BJ (cell line): ENCODE measurements around the gene RRP9. TPM values are rescaled to one million over a fixed set of nuclear protein-coding genes. Genes with fewer than 3 reads are reported as not detected.

Source experiments
- CTCF ChIA-PET: fragments of 350-600 bp; formaldehyde crosslinking; extraction: SDS; loops from one replicate; lab custom pipeline; 2021; ENCODE audit warnings: antibody characterized with exemption, inconsistent platforms; lab: Yijun Ruan, JAX
- POLR2A ChIA-PET: fragments of 300-600 bp; sonication (Branson Sonifier 250); formaldehyde crosslinking; extraction: SDS; loops from one replicate; lab custom pipeline; 2021; ENCODE audit warnings: antibody characterized with exemption; lab: Charles Lee
- DNase-seq: peaks from one replicate; pipeline ENCODE4 v3.0.0-alpha.2; 2011; ENCODE audit warnings: low read depth
- H3K27me3 ChIP-seq: 2 replicates; pipeline ENCODE4 v1.6.0; 2011; ENCODE audit warnings: low read length; ENCODE audit not compliant: control insufficient read depth, insufficient read depth
- H3K36me3 ChIP-seq: 2 replicates; pipeline ENCODE4 v1.5.1; 2011; ENCODE audit warnings: low read length; ENCODE audit not compliant: control insufficient read depth, insufficient read depth
- H3K4me3 ChIP-seq: 2 replicates; pipeline ENCODE4 v1.5.1; 2011; ENCODE audit warnings: low read depth, mild to moderate bottlenecking, control low read depth, low read length
- polyA plus RNA-seq: library from polyadenylated mRNA; depleted of rRNA; stranded (reverse); fragments of >200 nt; gene quantifications from 2 replicates; pipeline ENCODE4 v1.2.3, GENCODE V29; 2011
- TF ChIP-seq, protein P1 (sequence below): IDR thresholded peaks from 2 replicates; pipeline ENCODE4 v1.5.1; 2011; ENCODE audit warnings: low read depth, mild to moderate bottlenecking, control low read depth, inconsistent platforms, low read length, moderate library complexity; ENCODE audit not compliant: insufficient read depth

The RRP9 gene
- polyA plus RNA-seq, 1 experiment: 23.4 TPM

DNA sequence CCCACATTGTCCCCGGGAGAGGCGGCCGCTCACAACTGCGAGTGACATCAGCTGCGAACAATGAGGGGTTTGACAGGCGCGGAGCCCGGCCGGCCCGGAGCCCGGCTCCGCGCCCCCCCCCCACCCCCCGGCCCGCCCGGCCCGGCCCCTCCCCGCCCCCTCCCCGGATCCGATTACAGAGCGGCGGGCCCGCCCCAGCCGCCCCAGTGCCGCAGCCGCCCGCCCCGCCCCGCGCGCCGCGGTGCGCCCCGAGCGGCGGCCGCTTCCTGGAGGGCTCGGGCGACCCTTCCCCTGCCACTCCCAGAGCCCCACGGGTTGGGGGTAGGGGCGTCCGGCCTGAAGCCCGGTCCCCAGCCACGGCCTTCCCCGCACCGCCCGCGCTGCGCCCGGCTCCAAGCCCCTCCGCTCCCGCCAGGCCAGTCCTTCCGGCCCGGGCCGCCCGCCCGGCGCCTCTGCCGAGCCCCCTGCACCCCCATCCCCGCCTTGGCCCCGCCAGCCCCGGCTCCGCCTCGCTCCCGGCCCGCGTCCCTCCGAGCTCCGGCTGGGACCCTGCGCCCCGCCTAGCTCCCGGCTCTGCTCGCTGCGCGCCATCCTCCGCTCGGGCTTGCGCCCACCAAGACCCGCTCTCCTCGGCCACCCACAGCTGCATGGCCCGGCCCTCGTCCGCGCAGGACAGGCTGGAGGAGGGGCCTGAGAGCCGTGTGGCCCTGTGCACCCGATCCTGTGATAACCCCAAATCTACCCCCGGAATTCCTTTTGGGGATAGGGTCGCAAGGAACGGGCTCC lies 25.9 kb upstream of the RRP9 start, which contains the start of gene PCBP4:
PCBP4 (minus strand) TSS at position 71 of the 786 bp plus-strand sequence. CDS start 6,214 bp downstream, outside the sequence.
- no peaks in the 10 kb centered on the region for H3K27me3 ChIP-seq
- POLR2A ChIA-PET: no interaction called here
- H3K36me3 ChIP-seq: peaks cover 3% of the 10 kb centered on the region
- TF ChIP-seq, protein P1, sequence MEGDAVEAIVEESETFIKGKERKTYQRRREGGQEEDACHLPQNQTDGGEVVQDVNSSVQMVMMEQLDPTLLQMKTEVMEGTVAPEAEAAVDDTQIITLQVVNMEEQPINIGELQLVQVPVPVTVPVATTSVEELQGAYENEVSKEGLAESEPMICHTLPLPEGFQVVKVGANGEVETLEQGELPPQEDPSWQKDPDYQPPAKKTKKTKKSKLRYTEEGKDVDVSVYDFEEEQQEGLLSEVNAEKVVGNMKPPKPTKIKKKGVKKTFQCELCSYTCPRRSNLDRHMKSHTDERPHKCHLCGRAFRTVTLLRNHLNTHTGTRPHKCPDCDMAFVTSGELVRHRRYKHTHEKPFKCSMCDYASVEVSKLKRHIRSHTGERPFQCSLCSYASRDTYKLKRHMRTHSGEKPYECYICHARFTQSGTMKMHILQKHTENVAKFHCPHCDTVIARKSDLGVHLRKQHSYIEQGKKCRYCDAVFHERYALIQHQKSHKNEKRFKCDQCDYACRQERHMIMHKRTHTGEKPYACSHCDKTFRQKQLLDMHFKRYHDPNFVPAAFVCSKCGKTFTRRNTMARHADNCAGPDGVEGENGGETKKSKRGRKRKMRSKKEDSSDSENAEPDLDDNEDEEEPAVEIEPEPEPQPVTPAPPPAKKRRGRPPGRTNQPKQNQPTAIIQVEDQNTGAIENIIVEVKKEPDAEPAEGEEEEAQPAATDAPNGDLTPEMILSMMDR: no peak
- H3K4me3 ChIP-seq: peak within 1 kb of the TSS; percentile 45
- no peak for DNase-seq
- CTCF ChIA-PET: interaction anchor here (2.4 to 4.0 kb wide), 2 partner anchors 15 to 26 kb away, joined by 9 to 32 read pairs; partner anchors contain the start of genes ACY1, PARP3 and RRP9

DNA sequence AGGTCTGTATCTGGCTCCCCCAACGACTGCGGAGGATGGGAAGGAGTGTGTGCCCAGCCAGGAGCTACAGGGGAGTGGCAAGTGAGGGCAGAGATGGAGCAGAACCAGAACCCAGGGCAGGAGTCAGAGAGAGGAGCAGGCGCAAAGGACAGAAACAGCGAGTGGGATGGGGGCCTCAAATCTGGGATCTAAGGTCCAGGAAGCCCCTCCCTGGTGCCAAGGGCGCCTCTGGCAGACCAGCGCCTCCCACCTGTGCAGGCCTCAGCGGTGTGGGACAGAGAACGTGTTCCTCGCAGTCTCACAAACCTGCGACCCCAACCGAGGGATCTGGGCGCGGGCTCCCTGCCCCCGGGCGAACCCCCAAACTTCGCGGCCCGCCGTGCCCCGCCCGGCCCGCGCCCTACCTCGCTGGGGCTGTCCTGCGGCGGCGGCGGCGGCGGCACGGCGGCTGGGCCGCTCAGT lies 25.2 kb upstream of the RRP9 start:
- no peak for DNase-seq
- H3K4me3 ChIP-seq: peak overlapping the region; percentile 45
- TF ChIP-seq, protein P1: no peak
- ChIA-PET CTCF (interaction anchor here (3.4 kb wide), 1 partner anchor 25 kb away, joined by 16 read pairs; the partner anchor contains the start of genes PARP3 and RRP9), POLR2A (interaction anchor here (0.6 kb wide), 1 partner anchor 8 kb away, joined by 19 read pairs; no protein-coding TSS in a partner anchor)
- peaks cover 3% of the 10 kb centered on the region for H3K36me3 ChIP-seq
- H3K27me3 ChIP-seq: no peaks in the 10 kb centered on the region

- POLR2A ChIA-PET: interaction anchor here (0.6 kb wide), 1 partner anchor 9 kb away, joined by 19 read pairs; no protein-coding TSS in a partner anchor
- CTCF ChIA-PET: interaction anchor here (3.4 to 6.1 kb wide), 2 partner anchors 8 to 24 kb away, joined by 16 to 37 read pairs; partner anchors contain the start of genes ABHD14A, ABHD14B, PARP3 and RRP9
Measured at GRCh38 chr3:51966486-51966885, 24.8 kb upstream of the RRP9 start.

DNA sequence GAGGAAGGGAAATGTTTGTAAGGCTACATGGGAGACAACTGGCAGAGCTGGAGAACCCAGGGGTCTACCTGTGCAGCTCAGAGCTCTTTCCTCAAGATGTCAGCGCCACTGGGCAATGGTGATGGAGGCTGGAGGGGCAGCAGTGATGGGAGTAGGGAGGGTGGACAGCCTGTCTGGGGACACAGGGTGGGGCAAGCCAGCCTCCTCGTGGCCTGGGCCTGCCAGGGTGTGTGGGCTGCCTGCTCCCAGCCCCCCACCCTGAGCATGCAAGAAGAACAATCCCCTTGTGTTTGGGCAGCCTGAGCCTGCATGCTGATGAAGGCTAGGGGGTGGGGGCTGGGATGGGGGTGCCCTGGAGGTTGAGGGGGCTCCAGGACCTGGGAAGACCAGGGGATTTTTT lies 24.3 kb upstream of the RRP9 start:
- CTCF ChIA-PET: interaction anchor here (3.4 to 6.1 kb wide), 2 partner anchors 9 to 24 kb away, joined by 16 to 37 read pairs; partner anchors contain the start of genes ABHD14A, ABHD14B, PARP3 and RRP9
- TF ChIP-seq, protein P1: no peak
- no peak for DNase-seq
- POLR2A ChIA-PET: no interaction called here
- H3K36me3 ChIP-seq: peaks cover 6% of the 10 kb centered on the region
- peak overlapping the region; percentile 45 for H3K4me3 ChIP-seq
- H3K27me3 ChIP-seq: no peaks in the 10 kb centered on the region

More at GRCh38 chr3:51966486-51966885, 24.8 kb upstream of the RRP9 start:
- TF ChIP-seq, protein P1: no peak
- Histone ChIP-seq H3K27me3 (no peaks in the 10 kb centered on the region), H3K36me3 (peaks cover 3% of the 10 kb centered on the region), H3K4me3 (peak overlapping the region; percentile 45)
- no peak for DNase-seq

- Histone ChIP-seq H3K36me3 (peaks cover 16% of the 10 kb centered on the region), H3K4me3 (no peak overlapping the region), H3K27me3 (no peaks in the 10 kb centered on the region)
- ChIA-PET CTCF (interaction anchor here (3.4 to 6.1 kb wide), 2 partner anchors 10 to 23 kb away, joined by 16 to 37 read pairs; partner anchors contain the start of genes ABHD14A, ABHD14B, PARP3 and RRP9), POLR2A (no interaction called here)
- DNase-seq: no peak
- TF ChIP-seq, protein P1: no peak
Measured at GRCh38 chr3:51964521-51964920, 22.8 kb upstream of the RRP9 start.
